CD4-positive, alpha-beta T cell treated with Interleukin-4 for 4 hours (primary cell): Measurements from ENCODE around the gene LDLRAD3.

Experiments used
- DNase-seq: peaks from one replicate; pipeline ENCODE4 v3.0.0-alpha.2; 2020

LDLRAD3 gene

GRCh38 chr11:36109850-36110606 lies 166.2 kb downstream of the LDLRAD3 start:
- no peak for DNase-seq

- DNase-seq, result no peak
Measured at GRCh38 chr11:36110668-36111410, 167.0 kb downstream of the LDLRAD3 start.

DNA sequence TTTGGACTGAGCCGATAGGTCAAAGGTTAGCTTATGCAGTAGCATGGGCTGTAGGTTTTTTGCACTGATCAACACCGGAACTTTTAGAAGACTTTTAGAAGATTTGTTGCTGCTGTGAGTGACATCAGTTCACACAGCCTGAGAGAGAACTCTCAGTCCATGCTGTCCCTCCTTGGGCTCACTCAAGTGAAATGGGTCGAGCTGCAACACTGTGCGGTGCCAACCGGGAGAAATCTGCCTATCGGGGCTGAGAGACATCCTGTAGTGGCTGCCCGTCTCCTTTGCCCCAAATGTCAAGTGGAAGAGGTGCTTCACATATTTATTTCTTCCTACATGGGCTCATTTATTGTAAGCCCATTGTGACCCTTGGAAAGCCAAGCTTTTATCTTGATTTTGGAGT lies 170.2 kb downstream of the LDLRAD3 start:
- no peak for DNase-seq

- DNase-seq, result no peak
Measured at GRCh38 chr11:36115378-36115801, 171.5 kb downstream of the LDLRAD3 start.

DNA sequence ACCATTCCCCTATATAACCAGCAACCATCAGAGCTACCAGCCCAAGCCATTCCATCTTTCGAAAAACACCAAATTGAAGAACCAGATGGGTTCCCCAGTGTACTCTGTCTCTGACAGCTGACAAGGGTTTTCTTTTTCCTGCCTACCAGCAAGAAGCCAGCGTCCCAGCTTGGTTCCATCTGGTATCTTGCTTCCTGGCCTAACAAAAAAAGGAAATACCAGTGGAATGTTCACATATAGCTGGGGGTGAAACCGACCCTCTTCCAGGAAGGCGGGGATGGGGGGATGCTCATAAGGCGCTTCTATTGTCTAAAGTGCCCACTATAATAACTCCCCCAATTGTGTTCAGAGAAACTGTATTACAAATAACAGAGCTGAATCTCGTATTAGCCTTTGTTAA lies 172.3 kb downstream of the LDLRAD3 start:
- DNase-seq, result no peak

GRCh38 chr11:36118084-36118483 lies 174.2 kb downstream of the LDLRAD3 start:
- no peak for DNase-seq

GRCh38 chr11:36119300-36119699 lies 175.4 kb downstream of the LDLRAD3 start:
- DNase-seq, result no peak

GRCh38 chr11:36121054-36121453 lies 177.2 kb downstream of the LDLRAD3 start:
- no peak for DNase-seq

DNA sequence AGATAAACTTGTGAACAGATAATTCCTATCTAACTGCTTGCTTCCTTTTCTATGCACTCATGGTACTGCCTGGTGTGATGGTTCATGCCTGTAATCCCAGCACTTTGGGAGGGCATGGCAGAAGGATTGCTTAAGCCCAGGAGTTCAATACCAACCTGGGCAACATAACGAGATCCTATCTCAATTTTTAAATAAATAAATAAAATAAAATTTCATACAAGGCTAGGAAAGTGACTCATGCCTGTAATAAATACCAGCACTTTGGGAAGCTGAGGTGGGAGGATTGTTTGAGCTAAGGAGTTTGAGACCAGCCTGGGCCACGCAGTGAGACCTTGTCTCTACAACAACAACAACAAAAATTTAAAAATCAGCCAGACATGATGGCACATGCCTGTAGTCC lies 178.8 kb downstream of the LDLRAD3 start:
- DNase-seq, result no peak

DNA sequence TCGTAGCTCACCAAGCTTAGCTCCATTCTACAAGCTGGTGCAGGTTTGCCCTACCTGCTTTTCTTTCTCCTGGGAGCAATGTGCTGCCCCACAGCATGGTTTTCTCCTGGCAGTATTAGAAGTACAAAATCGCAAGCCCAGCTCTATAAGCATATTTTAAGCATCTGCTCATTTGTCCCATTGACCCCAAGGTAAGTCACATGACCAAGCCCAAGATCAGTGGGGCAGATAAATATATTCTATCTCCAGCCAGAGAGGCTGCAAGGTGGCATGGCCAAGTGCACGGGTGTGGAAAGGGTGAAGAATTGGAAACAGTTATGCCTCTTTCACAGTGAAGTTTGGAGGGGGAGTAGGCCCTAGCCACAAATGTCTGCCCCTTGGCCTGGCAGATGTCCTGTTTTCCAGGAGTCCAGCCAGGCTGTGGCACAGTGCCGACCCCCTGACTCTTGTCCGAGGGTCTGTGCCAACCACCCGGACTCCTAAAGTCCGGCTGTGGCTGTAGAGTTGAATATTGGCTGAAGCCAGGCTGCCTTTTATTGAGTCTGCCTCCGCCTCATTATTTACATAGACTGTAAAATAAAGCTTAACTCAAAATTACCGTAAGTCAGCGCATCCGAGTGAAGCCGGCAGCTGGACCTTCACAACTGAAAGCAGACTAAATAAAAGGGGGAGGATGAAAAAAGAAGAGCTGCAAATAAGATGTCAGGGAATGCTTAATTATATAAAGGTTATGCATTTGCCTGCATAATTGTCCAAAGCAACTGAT lies 179.7 kb downstream of the LDLRAD3 start:
- no peak for DNase-seq

DNA sequence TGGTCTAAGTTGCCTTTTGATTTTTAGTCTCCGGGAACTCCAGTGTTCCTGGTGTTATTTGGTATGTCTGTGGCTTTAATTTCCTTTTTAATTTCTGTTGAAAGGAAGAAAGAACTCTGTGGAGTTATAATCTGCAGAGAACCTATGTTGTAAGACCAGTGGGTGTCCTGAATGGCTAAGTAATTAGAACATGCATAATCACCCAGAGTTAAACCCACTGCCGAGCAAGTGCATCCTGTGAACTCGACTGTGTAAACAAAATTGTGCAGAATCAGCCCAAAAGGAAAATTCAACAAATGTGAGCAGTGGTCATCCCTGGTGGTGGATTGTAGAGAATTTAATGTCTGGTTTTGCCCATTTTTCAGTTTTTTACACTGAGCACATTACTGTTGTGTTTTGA lies 182.8 kb downstream of the LDLRAD3 start:
- no peak for DNase-seq

DNA sequence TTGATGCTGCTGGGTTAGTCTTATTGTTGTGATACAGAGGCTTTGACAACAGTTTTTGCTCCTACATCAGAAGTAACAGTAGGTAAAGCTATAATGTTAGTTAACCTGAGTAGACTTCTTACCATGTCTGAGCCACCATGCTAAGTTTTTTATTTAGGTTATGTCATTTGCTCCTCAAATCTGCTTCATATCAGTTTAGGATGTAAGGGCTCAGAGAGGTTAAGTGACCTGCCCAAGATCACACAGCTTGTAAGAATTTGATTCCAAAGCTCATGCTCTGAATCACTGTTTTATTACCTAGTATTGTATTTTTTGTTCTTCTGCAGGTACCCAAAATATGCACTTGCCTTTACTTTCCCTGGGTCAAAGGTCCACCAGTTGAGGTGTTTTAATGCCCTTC lies 183.7 kb downstream of the LDLRAD3 start:
- DNase-seq, result no peak

DNA sequence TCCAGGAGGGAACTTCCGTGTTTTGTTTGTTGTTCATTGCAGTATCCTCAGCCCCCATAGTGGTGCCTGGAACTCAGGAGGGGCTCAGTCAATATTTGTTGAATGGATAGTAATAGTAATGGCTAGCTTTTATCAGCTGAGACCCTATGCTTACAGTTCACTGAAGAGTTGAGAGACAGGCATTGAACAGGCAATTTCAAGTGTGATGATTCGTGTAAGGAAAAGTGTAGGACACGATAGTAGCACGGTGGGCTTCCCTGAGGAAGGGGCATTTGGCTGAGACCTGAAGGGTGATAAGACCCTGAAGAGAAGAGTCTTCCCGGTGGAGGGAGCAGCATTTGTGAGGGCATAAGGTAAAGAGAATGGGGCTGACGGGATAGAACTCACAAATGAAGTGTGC lies 186.1 kb downstream of the LDLRAD3 start:
- no peak for DNase-seq

GRCh38 chr11:36130401-36130800 lies 186.5 kb downstream of the LDLRAD3 start:
- DNase-seq, result no peak

- no peak for DNase-seq
Measured at GRCh38 chr11:36131721-36132397, 188.0 kb downstream of the LDLRAD3 start.

DNA sequence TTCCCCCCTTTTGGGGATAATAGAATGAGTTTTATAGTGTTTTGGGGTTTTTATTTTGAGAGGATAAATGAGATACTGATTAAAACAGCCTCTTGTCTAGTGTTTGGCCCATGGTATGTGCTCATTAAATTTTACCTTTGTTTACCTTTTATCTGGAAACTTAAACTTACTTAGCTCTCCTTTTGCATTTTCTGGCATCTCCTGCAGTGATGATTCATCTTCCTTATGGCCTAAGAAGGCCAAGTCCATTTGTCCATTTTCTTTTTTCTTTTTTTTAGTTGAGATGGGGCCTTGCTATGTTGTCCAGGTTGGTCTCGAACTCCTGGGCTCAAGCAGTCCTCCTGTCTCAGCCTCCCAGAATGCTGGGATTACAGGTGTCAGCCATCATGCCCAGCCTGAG lies 189.1 kb downstream of the LDLRAD3 start:
- no peak for DNase-seq

DNA sequence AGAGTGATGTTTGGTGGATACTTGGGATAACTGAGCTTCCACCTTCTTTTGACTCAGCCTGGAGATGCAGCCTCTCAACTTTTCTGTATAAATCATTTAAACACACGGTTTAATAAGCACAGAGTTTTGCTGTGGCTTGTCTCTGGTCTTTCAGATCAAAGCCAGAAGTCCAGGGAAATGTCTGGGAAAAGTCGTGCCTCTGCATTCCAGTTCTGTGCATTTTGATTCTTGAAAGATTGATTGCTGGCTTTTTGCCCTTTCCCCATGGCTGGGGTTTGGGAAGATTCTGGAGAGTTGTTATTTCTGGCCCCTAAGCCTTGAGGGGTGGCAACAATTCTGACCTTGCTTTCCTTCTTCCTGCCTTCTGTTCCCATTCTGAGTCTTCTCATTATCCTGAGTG lies 191.2 kb downstream of the LDLRAD3 start:
- DNase-seq, result no peak

DNA sequence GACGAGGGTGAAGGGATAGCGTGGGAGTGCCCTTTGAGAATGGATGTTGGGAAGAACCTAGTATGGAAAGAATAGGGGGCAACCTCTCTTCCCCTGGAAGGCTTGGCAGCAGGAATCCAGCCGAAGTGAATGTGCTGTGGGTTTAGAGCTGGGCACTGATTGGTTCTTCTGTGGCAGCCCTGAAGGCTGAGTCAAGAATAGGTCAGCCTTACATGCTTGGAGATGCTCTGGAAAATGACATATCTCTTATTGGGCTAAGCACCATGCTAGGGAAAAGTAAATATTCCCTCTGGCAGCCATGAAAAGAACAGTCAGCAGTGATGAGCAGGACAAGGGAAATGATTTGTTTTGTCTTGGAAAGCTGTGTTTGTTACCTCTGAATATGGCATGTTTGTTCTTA lies 195.9 kb downstream of the LDLRAD3 start:
- no peak for DNase-seq

GRCh38 chr11:36141196-36141953 lies 197.5 kb downstream of the LDLRAD3 start:
- no peak for DNase-seq

DNA sequence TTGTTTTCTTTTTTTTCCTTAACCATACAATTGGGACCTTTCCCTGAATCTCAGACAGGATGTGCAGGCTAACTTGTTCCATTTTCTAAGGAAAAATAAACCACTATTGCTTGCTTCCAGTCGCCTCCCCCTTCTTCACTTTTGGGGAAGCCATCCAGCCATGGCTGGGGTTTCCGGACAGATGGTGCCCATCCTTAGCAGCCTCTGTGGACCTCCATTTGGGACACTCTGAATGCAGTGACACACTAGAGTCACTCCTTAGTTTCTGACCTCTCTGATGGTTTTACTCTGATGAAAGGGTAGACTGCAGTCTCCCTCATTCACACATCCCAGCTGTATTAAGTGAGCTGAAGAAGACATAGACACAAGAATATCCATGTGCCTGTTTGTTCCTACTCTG lies 198.1 kb downstream of the LDLRAD3 start:
- no peak for DNase-seq

DNA sequence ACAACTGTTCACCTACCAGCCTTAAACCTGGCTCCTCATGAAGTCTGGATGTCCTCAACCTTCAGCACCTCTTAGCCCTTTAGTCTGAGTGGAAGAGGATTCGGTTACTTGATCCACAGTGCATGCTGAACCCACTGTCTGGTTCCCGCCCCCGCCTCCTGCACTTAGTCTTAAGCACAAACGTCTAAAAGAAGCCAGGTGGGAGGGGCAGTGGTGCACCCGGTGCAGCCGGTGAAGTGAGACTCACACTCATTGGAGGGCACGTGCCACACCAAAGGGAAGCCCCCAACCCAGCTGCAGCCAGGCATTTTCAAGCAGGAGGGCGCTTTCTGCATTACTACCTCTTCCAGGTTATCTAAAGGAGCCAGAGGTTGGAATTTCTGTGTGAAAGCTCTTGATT lies 198.6 kb downstream of the LDLRAD3 start:
- DNase-seq, result no peak

GRCh38 chr11:36142879-36143278 lies 199.0 kb downstream of the LDLRAD3 start:
- DNase-seq, result no peak
